Omental fat pad (tissue), 4 donors: ENCODE data around the gene CDK5RAP2. TPM values are rescaled to one million over a fixed set of nuclear protein-coding genes. Genes with fewer than 3 reads are reported as not detected.
"Not testable (repeated sequence)": the region's sequence is repeated elsewhere in the genome, so short reads cannot be mapped to it uniquely, and the experiment has no call there.

Experiments used
- ATAC-seq: fragments of 150-250 bp; one replicate; pipeline ENCODE4 v1.9.1; 2016; ENCODE audit warnings: mild to moderate bottlenecking, moderate library complexity; ENCODE audit not compliant: low FRiP score
- DNase-seq: peaks from one replicate; pipeline ENCODE4 v3.0.0-alpha.2; 2019; ENCODE audit warnings: low spot score
- total RNA-seq, 4 donors: library from RNA; depleted of rRNA; stranded (reverse); fragments of >200 nt; gene quantifications; one replicate each; pipeline ENCODE4 v1.1.0, GENCODE V29; 2016
- TF ChIP-seq, protein P1 (sequence below), 3 donors: fragments of 450-650 bp; IDR thresholded peaks; one replicate each; pipeline ENCODE4 v1.5.1; 2016 to 2017; ENCODE audit warnings: antibody characterized with exemption in 3 of 3, mild to moderate bottlenecking in 3 of 3, moderate library complexity in 2 of 3

The CDK5RAP2 gene
- total RNA-seq, 4 donors from 2014 or later: 32.8 to 47.6 (median 39.4) TPM

GRCh38 chr9:120561709-120562108 is 18.3 kb downstream of the CDK5RAP2 start:
- TF ChIP-seq, protein P1, sequence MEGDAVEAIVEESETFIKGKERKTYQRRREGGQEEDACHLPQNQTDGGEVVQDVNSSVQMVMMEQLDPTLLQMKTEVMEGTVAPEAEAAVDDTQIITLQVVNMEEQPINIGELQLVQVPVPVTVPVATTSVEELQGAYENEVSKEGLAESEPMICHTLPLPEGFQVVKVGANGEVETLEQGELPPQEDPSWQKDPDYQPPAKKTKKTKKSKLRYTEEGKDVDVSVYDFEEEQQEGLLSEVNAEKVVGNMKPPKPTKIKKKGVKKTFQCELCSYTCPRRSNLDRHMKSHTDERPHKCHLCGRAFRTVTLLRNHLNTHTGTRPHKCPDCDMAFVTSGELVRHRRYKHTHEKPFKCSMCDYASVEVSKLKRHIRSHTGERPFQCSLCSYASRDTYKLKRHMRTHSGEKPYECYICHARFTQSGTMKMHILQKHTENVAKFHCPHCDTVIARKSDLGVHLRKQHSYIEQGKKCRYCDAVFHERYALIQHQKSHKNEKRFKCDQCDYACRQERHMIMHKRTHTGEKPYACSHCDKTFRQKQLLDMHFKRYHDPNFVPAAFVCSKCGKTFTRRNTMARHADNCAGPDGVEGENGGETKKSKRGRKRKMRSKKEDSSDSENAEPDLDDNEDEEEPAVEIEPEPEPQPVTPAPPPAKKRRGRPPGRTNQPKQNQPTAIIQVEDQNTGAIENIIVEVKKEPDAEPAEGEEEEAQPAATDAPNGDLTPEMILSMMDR (IDR thresholded peaks at IDR 0.05): no peak
- DNase-seq (no peak), ATAC-seq (no peak)

DNA sequence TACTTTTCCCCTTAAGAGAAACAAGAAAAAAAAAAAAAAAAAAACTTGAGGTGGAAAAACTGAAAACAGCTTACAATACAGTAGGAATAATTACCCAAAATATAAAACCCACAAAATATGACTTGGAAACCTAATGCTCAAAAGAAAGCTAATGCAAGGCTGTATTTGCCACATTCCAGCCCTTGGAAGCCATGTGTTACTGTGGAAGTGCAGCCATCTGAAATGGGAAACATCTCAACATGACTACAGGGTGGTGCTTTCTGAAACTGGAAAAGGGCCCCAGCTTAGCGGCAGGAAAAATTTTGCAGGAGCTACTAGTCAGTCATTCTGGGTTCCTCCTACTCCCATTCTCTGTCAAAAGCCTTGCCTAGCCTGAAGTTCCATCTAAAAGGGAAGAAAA is 20.4 kb downstream of the CDK5RAP2 start:
- TF ChIP-seq, protein P1 (IDR thresholded peaks at IDR 0.05): no peak
- ATAC-seq (no peak), DNase-seq (no peak)

- DNase-seq: no peak
- no peak for ATAC-seq
- TF ChIP-seq, protein P1 (IDR thresholded peaks at IDR 0.05): no peak
These were observed 21.5 kb downstream of the CDK5RAP2 start for GRCh38 chr9:120558454-120558853.

- TF ChIP-seq, protein P1 (IDR thresholded peaks at IDR 0.05): no peak
These were observed 22.8 kb downstream of the CDK5RAP2 start for GRCh38 chr9:120557205-120557604.

DNA sequence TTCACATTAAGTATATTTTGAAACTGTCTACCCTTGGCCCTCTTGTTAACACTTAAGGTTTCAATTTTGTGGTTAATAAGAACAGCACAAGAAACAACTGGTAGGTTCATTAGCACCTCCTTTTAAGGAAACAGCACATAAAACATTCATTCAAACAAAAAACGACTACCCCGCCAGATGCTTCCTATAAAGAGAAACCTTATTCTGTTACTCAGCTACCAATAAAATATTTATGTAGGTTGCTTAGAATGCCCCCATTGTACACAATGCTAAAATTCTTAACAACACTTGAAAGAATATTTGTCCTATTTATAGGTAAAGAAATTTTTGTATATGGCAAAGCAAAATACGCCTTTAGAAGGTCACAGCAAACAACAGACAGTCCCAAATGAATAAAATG is 23.2 kb downstream of the CDK5RAP2 start:
- DNase-seq (no peak), ATAC-seq (no peak)
- TF ChIP-seq, protein P1 (IDR thresholded peaks at IDR 0.05): no peak

More at GRCh38 chr9:120557205-120557604, 22.8 kb downstream of the CDK5RAP2 start:
- ATAC-seq (no peak), DNase-seq (no peak)

- DNase-seq: no peak
- TF ChIP-seq, protein P1 (IDR thresholded peaks at IDR 0.05): no peak
- ATAC-seq: no peak
These were observed 24.1 kb downstream of the CDK5RAP2 start for GRCh38 chr9:120555839-120556238.

DNA sequence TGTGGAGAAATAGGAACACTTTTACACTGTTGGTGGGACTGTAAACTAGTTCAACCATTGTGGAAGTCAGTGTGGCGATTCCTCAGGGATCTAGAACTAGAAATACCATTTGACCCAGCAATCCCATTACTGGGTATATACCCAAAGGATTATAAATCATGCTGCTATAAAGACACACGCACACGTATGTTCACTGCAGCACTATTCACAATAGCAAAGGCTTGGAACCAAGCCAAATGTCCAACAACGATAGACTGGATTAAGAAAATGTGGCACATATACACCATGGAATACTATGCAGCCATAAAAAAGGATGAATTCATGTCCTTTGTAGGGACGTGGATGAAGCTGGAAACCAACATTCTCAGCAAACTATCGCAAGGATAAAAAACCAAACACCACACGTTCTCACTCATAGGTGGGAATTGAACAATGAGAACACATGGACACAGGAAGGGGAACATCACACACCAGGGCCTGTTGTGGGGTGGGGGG is 27.7 kb downstream of the CDK5RAP2 start:
- not testable (repeated sequence) for ATAC-seq, DNase-seq
